ENCODE data around the gene TRIM15.

DNA sequence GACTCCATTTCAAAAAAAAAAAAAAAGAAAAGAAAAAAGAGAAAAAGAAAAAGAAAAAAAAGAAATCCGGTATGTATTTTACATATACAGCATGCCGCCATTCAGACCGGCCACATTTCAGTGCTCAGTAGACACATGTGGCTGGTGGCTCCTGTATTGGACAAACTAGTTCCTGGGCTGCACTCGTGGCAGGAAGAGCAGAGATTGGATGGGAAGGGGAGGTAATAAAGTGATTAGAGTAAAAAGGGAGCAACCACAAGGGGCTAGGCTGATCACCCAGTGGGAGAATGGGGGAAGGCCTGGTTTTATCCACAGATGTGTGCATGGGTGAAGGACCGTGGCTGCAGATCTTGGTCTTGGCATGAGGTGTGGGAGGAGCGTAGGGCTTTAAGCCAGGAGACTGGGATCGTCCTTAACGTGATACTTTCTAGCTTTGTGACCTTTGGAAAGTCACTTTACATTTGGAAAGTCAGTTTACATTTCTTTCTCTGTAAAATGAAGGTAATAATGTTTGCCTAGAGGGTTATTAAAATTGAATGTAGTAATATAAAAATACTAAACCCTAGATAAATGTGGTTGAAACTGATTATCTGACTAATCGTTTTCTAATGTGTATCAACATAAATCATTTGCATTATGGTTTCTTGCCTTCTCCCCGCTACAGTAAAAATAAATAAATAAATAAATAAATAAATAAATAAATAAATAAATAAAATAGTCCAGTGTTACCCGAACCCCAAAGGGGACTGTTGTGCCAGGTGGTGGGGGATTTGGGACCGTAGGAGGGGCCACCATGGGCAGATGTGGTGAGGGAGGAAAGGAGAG is 869 bp upstream of the TRIM15 start:
- TF ChIP-seq, protein P1, sequence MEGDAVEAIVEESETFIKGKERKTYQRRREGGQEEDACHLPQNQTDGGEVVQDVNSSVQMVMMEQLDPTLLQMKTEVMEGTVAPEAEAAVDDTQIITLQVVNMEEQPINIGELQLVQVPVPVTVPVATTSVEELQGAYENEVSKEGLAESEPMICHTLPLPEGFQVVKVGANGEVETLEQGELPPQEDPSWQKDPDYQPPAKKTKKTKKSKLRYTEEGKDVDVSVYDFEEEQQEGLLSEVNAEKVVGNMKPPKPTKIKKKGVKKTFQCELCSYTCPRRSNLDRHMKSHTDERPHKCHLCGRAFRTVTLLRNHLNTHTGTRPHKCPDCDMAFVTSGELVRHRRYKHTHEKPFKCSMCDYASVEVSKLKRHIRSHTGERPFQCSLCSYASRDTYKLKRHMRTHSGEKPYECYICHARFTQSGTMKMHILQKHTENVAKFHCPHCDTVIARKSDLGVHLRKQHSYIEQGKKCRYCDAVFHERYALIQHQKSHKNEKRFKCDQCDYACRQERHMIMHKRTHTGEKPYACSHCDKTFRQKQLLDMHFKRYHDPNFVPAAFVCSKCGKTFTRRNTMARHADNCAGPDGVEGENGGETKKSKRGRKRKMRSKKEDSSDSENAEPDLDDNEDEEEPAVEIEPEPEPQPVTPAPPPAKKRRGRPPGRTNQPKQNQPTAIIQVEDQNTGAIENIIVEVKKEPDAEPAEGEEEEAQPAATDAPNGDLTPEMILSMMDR (optimal IDR thresholded peaks at IDR 0.05 in 1 of 3, IDR thresholded peaks at IDR 0.05 in 1 of 3, conservative IDR thresholded peaks at IDR 0.05 in 1 of 3; ENCODE audit: extremely low read depth in 1 of 3, insufficient read depth in 2 of 3, low read length in 3 of 3), result no peak
- no peak for TF ChIP-seq EZH2 (IDR thresholded peaks at IDR 0.05; ENCODE audit: low read length)
